ENCODE measurements around the gene ACAD9.
"Not testable (repeated sequence)": the region's sequence is repeated elsewhere in the genome, so short reads cannot be mapped to it uniquely, and the experiment has no call there.

Gene ACAD9

DNA sequence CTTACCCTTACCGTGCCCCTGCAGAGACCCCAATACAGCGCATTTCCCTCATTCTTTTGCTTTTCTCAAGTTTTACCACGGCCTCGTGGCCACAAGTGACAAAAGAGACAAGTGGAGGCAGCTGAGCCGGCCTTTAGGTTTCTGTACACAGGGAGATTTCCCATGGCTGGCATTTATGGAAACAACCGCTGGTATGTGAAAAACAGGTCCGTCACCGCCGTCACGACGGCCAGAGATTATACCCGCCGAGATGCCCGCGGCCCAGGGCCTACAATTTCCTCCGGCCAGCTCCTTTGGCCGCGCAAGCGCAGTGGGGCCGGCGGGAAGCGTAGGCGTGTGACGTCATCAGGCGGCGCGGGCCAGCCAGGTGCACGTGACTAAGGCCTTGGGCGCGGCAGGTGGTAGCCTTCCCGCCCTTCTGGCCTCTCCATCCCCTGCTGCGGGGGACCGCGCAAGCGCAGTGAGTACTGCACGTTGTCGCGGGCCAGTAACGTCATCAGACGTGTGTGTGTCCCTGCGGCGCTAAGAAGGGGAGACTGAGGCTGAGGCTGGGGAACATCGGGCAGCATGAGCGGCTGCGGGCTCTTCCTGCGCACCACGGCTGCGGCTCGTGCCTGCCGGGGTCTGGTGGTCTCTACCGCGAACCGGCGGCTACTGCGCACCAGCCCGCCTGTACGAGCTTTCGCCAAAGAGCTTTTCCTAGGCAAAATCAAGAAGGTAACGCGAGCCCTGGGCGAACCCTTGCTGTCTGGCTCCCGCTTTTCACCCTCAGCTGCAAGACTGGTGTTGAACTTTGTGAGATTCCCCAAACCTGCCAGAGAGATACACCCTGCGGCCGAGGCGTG lies at the start of gene ACAD9:
Gene ACAD9, plus strand, starts transcription at position 496 of the 845 bp plus-strand sequence. Its CDS starts 72 bp downstream, at position 568.
- DNase-seq: peak; percentile 99

DNA sequence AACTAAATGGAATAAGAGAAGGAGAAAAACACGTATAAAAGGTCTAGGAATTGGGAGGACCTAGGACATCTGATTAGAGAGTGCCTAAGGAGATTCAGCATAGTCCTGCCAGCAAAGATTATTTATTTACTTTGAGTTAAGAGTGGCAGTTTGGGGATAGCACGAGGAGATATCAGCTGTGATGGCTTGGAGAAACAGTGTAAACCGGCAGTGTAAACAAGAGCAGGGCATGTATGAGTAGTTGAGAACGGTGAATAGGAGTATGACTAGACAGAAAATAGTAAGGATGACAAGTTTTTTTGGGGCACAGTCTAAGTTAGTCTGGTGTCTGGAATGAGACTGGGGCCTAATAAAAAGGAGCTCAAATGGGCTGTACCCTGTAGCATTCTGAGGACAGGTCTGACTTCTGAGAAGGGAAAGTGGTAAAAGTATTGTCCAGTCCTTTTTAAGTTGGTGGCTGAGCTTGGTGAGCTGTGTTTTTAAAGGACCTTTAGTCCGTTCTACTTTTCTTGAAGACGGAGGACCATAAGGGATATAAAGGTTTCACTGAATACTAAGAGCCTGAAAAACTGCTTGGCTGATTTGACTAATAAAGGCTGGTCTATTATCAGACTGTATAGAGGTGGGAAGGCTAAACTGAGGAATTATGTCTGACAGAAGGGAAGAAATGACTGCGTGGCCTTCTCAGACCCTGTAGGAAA lies 49.3 kb upstream of the ACAD9 start:
- not testable (repeated sequence) for DNase-seq

- not testable (repeated sequence) for DNase-seq
These were observed 48.7 kb upstream of the ACAD9 start for GRCh38 chr3:128830762-128831161.

DNA sequence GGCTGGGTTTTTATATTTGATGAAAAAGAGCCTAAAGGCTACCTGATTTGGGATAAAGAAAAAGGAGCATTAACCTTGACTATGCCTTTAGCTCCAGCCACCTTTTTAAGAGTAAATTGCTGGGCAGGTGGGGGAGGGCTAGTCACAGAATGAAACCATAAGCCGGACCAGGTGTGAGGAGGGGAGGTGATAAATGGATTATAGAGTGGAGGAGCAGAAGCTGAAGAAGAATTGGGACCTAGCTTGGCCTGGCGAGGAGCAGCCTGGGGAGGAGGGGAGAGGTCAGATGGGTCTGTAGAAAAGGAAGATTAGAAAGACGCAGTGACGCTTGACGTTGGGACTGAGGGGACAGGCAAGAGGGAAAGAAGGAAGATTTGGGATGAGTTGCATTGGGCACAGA lies 46.4 kb upstream of the ACAD9 start:
- DNase-seq: not testable (repeated sequence)

DNA sequence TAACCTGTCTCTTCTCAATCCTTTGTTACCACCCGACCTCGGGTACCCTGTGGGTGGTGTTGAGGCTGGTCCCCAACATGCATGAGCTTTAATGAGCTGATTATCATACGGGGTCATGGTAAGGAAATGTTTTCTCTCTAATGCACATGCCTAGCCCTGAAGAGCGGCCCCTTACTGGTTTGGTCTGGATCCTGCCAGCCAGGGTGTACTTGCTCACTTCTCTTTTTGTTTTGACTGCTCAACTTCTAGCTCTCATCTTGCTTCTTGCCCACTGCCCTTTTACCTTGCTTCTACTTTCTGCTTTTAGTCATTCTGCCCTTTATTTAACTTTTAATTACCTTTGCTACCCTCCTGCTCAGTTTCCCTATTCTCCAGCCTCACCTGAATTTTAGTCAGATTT lies 44.3 kb upstream of the ACAD9 start:
- no peak for DNase-seq

DNA sequence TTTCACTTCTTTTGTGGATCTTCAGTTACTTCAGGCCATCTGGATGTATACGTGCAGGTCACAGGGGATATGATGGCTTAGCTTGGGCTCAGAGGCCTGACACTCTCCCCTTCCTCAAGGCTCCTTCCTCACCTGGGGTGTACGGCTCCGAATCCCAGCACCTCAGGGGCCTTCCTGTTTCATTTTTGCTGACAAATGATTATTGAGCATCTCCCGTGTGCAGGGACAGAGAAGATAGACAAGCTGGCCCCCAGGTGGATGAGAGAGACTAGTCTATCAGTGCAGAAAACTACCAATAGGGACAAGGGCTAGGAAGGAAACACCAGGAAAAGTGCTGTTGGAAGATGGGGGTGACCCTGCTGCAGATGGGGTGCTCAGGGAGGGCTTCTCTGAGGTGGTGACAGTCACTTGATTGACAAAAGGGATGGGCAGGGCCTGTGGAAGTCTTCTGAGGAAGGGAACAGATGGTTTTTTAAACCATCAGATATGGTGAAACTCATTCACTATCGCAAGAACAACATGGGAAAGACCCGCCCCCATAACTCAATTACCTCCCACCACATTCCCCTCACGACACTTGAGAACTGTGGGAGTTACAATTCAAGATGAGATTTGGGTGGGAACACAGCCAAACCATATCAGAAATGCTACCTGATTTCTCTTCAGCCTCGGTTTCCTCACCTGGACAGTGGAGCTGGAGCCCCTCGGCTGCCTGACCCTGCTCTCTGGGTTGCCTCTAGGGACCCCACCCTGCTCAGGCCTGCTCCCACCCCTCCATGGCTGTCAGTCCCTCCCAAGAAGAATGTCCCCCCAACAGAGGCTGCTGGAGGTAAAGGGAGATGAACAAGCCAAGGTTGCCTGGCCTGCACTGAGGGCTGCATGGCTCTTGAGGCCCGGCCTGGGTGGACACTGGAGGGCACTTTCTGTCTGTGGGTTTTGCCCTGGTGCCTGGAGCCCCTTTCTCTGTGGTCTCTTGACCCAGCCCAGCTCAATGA lies 37.2 kb upstream of the ACAD9 start:
- no peak for DNase-seq

GRCh38 chr3:128844502-128844901 lies 34.9 kb upstream of the ACAD9 start:
- no peak for DNase-seq

DNA sequence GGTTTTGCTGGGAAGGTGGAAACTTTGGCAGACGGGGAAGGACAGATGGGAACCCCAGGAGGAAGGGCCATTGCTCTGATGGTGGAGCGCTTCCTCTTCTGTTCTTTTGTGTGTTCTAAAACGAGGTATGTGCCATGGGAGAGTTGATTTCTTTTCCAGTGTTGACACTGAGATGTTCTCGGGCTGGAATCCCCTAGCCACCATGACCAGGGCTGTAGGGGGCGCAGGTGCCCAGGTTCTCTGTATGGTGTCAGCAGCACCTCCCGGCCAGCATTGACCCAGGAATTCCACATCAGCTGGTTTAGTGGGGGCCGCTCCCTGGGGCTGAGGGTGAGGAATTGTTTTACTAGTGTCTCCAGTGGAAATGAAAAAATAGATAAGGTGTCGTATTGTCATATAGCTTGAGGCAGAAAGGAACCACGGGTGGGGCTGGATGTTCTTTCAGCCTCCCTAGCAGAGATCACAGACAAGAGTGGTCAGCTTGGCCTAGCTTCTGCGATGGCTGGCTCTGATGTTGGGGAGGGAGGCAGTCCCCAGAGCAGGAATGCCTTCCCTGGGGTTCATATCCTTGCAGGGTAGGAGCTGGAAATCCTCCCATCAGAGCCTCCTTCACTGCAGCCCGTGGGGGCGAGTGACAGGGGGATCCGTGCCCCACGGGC lies 34.2 kb upstream of the ACAD9 start:
- DNase-seq: no peak

GRCh38 chr3:128845778-128846485 lies 33.5 kb upstream of the ACAD9 start:
- peak; percentile 88 to 92 for DNase-seq

GRCh38 chr3:128846486-128846891 lies 32.9 kb upstream of the ACAD9 start:
- no peak for DNase-seq

DNA sequence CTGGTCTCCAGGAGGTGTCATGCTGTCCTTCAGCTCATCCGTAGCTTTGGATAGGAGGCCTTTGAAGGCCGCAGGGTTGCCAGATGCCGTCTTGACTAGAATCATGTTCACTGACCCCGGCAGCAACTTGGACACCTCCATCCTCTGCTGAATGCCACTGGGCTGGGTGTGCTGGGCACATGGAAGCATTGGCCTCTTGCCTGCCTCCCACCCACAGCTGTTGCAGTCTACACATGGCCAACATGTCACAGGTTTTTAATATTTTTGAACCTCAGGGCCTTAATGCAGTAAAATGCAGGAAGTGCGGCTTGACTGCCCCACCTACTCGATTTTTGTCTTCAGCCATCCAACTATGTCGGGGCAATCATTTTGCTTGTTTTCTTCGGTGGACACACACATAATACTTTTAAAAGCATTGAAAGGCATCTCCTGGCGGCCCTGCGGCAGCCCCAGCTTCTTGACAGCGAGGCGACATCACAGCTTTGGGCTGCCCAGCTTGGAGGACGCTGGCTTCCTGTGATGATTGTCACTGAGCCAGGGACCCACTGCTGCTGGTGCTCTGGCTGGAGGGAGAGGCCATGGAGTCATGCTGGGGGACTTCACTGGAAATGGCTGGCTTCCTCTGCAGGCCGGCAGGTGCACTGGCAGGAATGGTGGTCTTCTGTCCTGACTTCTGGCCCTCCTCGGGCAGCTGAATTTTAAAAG lies 31.6 kb upstream of the ACAD9 start:
- no peak for DNase-seq

DNA sequence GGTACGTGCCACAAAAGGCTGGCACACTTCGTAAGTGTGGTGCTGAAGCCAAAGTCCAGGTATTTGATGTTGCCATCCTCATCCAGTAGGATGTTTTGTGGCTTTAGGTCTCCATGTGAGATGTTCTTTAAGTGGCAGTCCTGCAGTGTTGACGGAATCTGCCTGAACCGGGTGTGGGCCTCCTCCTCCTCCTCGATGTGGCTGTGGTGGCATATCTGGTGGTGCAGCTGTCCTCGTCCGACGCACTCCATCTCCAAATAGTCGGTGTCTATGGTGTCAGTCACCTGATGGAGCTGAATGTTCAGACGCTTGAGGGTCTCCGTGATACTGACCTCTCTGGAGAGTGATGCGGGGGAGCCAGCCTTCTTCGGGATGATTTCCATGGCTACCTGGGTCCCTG lies 30.5 kb upstream of the ACAD9 start:
- DNase-seq: no peak

GRCh38 chr3:128849911-128850455 lies 29.4 kb upstream of the ACAD9 start:
- DNase-seq: no peak

DNA sequence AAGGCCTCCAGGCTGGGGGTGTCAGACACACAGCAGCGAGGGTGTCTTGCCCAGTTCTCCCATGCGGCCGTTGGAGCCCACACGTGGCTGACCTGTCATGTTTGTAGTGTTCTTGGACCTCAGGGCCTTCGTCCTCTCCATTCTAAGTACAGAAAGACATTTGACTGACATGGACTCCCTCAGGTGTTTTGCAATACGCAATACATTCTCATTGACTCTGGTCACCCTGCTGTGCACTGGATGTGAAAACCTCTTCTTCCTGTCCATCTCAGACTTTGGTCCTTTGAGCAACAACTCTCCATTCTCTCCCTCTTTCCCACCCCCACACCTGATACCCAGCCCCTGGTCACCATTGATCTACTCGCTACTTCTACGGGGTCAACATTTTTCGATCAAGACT lies 28.9 kb upstream of the ACAD9 start:
- no peak for DNase-seq

DNA sequence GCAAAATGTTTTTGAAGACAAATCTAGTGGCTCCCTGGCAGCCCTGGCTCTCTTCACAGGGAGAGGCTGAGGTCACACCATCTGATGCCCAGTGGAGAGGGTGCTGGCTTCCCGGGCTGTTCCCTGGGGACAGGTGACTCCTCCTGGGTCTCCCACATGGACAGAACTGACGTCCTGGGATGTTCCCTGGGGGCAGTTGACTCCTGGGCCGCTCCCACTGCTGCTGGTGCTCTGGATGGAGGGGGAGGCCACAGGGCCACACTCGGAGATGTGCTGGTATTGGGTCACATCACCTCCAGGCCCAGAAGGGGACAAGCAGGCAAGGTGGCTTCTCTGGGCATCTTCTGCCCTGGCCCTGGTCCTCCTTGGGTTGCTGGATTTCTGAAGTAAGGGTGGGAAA lies 27.8 kb upstream of the ACAD9 start:
- DNase-seq: no peak

DNA sequence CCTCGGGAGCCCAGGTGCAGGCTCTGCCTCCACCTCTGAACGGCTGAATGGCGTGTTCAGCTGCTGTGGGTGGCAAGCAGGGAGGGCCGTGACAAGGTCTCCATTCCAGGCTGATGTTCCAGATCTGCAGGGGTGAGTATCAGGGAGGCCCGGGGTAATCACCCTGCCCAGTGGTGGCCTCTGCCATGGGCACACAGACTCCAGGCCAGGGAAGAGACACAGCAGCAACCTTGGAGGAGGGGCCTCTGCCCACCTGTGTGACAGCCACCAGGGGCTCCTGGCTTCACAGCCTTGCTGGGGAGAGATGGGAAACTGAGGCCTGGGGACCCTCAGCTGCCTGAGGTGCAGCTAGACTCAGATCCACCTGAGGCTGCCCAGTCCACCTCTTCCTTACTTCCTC lies 25.6 kb upstream of the ACAD9 start:
- no peak for DNase-seq

DNA sequence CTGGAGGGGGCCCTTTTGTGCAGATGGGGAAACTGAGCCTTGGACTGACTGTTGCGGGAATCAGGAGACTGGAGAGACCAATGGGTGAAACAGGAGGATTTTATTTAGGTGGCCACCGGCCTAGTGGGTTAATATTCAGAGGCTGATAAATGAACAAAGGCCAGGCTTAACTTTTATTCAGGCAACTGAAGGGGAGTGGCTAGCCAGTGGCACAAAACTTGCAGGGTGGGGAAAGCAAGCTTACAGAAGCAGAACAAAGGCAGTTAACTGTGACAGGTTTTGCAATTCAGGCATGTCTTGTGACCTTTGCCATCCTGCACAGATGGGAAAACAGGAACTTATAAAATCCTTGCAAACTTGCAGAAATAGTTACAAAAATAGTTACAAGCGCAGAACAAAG lies 24.9 kb upstream of the ACAD9 start:
- DNase-seq: no peak

DNA sequence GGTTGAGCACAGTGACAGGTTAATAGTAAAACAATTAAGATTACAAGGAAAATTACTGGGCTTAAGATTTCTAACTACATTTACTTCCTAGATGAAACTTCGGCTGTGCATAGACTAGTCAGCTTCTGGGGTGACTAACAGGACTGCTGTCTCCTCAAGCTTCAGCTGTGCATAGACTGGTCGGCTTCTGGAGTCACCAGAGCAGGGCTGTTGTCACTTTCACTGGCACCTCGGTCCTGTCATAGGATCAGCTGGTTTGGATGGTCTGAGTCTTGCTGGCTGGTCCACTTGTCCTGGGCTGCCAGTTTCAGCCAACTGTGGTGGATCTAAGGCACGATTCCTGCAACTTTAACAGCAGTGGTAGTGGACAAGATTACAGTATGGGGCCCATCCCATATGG lies 23.9 kb upstream of the ACAD9 start:
- DNase-seq: no peak

DNA sequence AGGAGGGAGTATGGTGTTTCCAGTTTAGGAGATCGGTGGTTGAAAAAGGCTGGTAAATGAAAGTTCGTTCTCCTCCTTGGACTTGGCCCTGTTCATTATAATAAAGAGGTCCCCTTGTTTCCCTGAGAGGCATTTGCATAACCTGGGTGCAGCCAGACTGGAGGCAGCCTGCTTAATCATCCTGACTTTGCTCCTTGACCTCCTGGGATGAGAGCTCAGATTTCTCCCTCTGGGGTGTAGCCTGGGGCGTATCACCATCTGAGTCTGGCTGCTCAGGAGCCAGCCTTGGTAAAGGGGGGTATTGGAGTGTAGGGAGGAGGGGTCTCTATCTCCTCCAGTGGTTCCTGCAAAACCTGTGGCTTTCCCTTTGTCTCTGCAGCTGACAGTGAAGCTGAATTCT lies 21.3 kb upstream of the ACAD9 start:
- no peak for DNase-seq

DNA sequence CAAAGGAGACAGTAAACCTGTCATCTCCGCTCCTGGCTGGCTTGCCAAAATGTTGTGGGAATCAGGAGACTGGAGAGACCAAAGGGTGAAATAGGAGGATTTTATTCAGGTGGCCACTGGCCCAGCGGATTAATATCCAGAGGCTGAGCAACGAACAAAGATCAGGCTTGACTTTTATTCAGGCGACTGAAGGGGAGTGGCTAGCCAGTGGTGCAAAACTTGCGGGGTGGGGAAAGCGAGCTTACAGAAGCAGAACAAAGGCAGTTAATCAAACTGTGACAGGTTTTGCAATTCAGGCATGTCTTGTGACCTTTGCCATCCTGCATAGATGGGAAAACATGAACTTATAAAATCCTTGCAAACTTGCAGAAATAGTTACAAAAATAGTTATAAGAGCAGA lies 19.8 kb upstream of the ACAD9 start:
- no peak for DNase-seq

DNA sequence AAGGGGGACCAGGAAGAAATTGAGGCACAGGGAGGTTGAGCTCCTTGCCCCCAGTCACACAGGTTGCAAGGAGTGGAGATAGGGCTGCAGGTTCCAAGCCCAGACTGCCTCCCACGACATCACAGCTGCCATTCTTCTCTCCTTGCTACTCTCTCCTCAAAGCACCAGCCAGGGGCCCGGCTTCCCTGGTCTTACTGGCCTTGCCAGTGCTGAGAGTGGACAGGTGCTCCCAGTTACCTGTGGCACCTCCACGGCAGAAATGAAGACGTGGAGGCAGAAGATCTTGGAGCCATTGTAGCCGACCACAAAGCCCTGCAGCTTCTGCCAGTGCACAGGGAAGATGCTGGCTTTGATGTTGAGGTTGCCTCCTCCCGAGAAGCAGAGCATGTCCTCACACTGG lies 17.9 kb upstream of the ACAD9 start:
- DNase-seq: no peak

All from activated T-cell treated with anti-CD3 and anti-CD28 coated beads, Interleukin-2, amount 50 U/mL, for 48 hours (primary cell).